H9 (cell line): ENCODE measurements around the gene PTPRN2. TPM values are rescaled to one million over a fixed set of nuclear protein-coding genes. Genes with fewer than 3 reads are reported as not detected.

Source experiments
- DNase-seq: peaks from one replicate; pipeline ENCODE4 v3.0.0-alpha.2; 2017
- H2AFZ ChIP-seq: one replicate; pipeline ENCODE4 v1.6.1; 2013; ENCODE audit warnings: mild to moderate bottlenecking, low read length, control low read depth, moderate library complexity
- H2AK5ac ChIP-seq: 2 replicates; pipeline ENCODE4 v1.6.1; 2013; ENCODE audit warnings: low read length, control low read depth, mixed read lengths; ENCODE audit not compliant: insufficient read length
- H2BK120ac ChIP-seq: one replicate; pipeline ENCODE4 v1.6.1; 2013; ENCODE audit warnings: low read depth, mild to moderate bottlenecking, low read length, control low read depth, inconsistent platforms; ENCODE audit not compliant: poor library complexity, severe bottlenecking
- H2BK12ac ChIP-seq: 2 replicates; pipeline ENCODE4 v1.6.1; 2013; ENCODE audit warnings: low read length, control low read depth, mixed read lengths, low read depth; ENCODE audit not compliant: insufficient read length
- H2BK15ac ChIP-seq: 2 replicates; pipeline ENCODE4 v1.6.1; 2013; ENCODE audit warnings: low read depth, low read length, control low read depth
- H2BK20ac ChIP-seq: one replicate; pipeline ENCODE4 v1.6.1; 2013; ENCODE audit warnings: low read depth, mild to moderate bottlenecking, low read length, control low read depth, inconsistent platforms; ENCODE audit not compliant: poor library complexity, severe bottlenecking
- H2BK5ac ChIP-seq: 2 replicates; pipeline ENCODE4 v1.6.1; 2013; ENCODE audit warnings: low read length, control low read depth, mixed read lengths; ENCODE audit not compliant: insufficient read length
- H3K14ac ChIP-seq: 2 replicates; pipeline ENCODE4 v1.6.1; 2013; ENCODE audit warnings: low read length, control low read depth; ENCODE audit not compliant: insufficient read depth
- H3K18ac ChIP-seq: 2 replicates; pipeline ENCODE4 v1.6.1; 2013; ENCODE audit warnings: low read depth, mild to moderate bottlenecking, mixed read lengths, low read length, control low read depth; ENCODE audit not compliant: insufficient read length
- H3K23ac ChIP-seq: 2 replicates; pipeline ENCODE4 v1.6.1; 2013; ENCODE audit warnings: low read length, control low read depth, mixed read lengths, low read depth; ENCODE audit not compliant: insufficient read length
- H3K23me2 ChIP-seq: 2 replicates; pipeline ENCODE4 v1.6.1; 2013; ENCODE audit warnings: low read depth, mild to moderate bottlenecking, mixed read lengths, low read length, control low read depth; ENCODE audit not compliant: insufficient read length, poor library complexity, severe bottlenecking
- H3K27ac ChIP-seq: 2 replicates; pipeline ENCODE4 v1.5.1; 2013; ENCODE audit warnings: low read length, control low read depth, mixed read lengths, low read depth; ENCODE audit not compliant: insufficient read length
- H3K27me3 ChIP-seq: 2 replicates; pipeline ENCODE4 v1.6.1; 2013; ENCODE audit warnings: low read length, control low read depth, inconsistent platforms; ENCODE audit not compliant: insufficient read depth
- H3K4ac ChIP-seq: 2 replicates; pipeline ENCODE4 v1.6.1; 2013; ENCODE audit warnings: low read depth, mild to moderate bottlenecking, control low read depth, inconsistent platforms, low read length, moderate library complexity
- H3K4me1 ChIP-seq: 2 replicates; pipeline ENCODE4 v1.6.1; 2013; ENCODE audit warnings: low read length, control low read depth, inconsistent platforms; ENCODE audit not compliant: insufficient read depth
- H3K4me2 ChIP-seq: 2 replicates; pipeline ENCODE4 v1.6.1; 2013; ENCODE audit warnings: low read length, control low read depth, mixed read lengths; ENCODE audit not compliant: insufficient read length, insufficient read depth
- H3K56ac ChIP-seq: 2 replicates; pipeline ENCODE4 v1.6.1; 2013; ENCODE audit warnings: low read depth, mild to moderate bottlenecking, mixed read lengths, low read length, control low read depth; ENCODE audit not compliant: insufficient read length
- H3K79me1 ChIP-seq: 2 replicates; pipeline ENCODE4 v1.6.1; 2013; ENCODE audit warnings: low read depth, mild to moderate bottlenecking, moderate library complexity, low read length, control low read depth, inconsistent platforms; ENCODE audit not compliant: insufficient read depth, poor library complexity, severe bottlenecking
- H3K79me2 ChIP-seq: 2 replicates; pipeline ENCODE4 v1.6.1; 2013; ENCODE audit warnings: low read length, control low read depth, inconsistent platforms; ENCODE audit not compliant: insufficient read depth
- H3K9ac ChIP-seq: 2 replicates; pipeline ENCODE4 v1.6.1; 2013; ENCODE audit warnings: low read length, control low read depth, mixed read lengths; ENCODE audit not compliant: insufficient read length; ENCODE audit errors: extremely low read depth
- H3K9me3 ChIP-seq: one replicate; pipeline ENCODE4 v1.6.1; 2013; ENCODE audit warnings: low read depth, low read length, inconsistent platforms; ENCODE audit not compliant: control insufficient read depth
- H3T11ph ChIP-seq: one replicate; pipeline ENCODE4 v1.6.1; 2013; ENCODE audit warnings: mild to moderate bottlenecking, low read length, control low read depth, inconsistent platforms
- H4K20me1 ChIP-seq: one replicate; pipeline ENCODE4 v1.6.1; 2013; ENCODE audit not compliant: control insufficient read depth, insufficient read length, insufficient read depth
- H4K5ac ChIP-seq: 2 replicates; pipeline ENCODE4 v1.6.1; 2013; ENCODE audit warnings: low read depth, mild to moderate bottlenecking, mixed read lengths, low read length, control low read depth; ENCODE audit not compliant: insufficient read length
- H4K8ac ChIP-seq: replicated peaks from 2 replicates; pipeline ENCODE4 v1.6.1; 2013; ENCODE audit warnings: low read length, control low read depth, mixed read lengths, low read depth; ENCODE audit not compliant: insufficient read length
- H4K91ac ChIP-seq: 2 replicates; pipeline ENCODE4 v1.6.1; 2013; ENCODE audit warnings: low read depth, mild to moderate bottlenecking, moderate library complexity, mixed read lengths, low read length, control low read depth; ENCODE audit not compliant: insufficient read length
- H3K27ac Mint-ChIP-seq, 3 experiments: 2 replicates in 2 of 3; 3 replicates in 1 of 3; pipeline ENCODE4 v1.8.0; 2020 to 2021; ENCODE audit warnings: mixed read lengths in 3 of 3, mild to moderate bottlenecking in 1 of 3, moderate library complexity in 1 of 3
- H3K27me3 Mint-ChIP-seq: 2 replicates; pipeline ENCODE4 v1.8.0; 2021; ENCODE audit warnings: low read depth, mild to moderate bottlenecking, moderate library complexity, mixed read lengths
- H3K36me3 Mint-ChIP-seq, 3 experiments: 2 replicates in 2 of 3; 3 replicates in 1 of 3; pipeline ENCODE4 v1.8.0; 2020 to 2021; ENCODE audit warnings: low read depth in 3 of 3, mixed read lengths in 3 of 3; ENCODE audit not compliant: insufficient read depth in 1 of 3
- H3K4me1 Mint-ChIP-seq, 2 experiments: 2 replicates each; pipeline ENCODE4 v1.8.0; 2020; ENCODE audit warnings: mixed read lengths in 2 of 2
- H3K4me3 Mint-ChIP-seq, 2 experiments: 2 replicates in 1 of 2; 3 replicates in 1 of 2; pipeline ENCODE4 v1.8.0; 2020 to 2021; ENCODE audit warnings: mild to moderate bottlenecking in 2 of 2, mixed read lengths in 2 of 2, moderate library complexity in 1 of 2
- H3K9me3 Mint-ChIP-seq, 2 experiments: 2 replicates in 1 of 2; 3 replicates in 1 of 2; pipeline ENCODE4 v1.8.0; 2020; ENCODE audit warnings: mild to moderate bottlenecking in 2 of 2, mixed read lengths in 2 of 2, moderate library complexity in 1 of 2
- WGBS: extraction: QIAGEN DNeasy Blood & Tissue Kit; methylation state at CpG from one replicate; pipeline ENCODE4 v1.1.7; 2013; ENCODE audit warnings: missing lambda C conversion rate, low lambda C conversion rate, mixed read lengths; ENCODE audit not compliant: insufficient read length; ENCODE audit errors: extremely low coverage; 5-methylcytosine and 5-hydroxymethylcytosine counted together
- total RNA-seq: library from RNA; stranded (reverse); gene quantifications from 2 replicates; pipeline ENCODE4 v1.2.1, GENCODE V29; 2021
- TF ChIP-seq, protein P1 (sequence below): fragments of 200-600 bp; sonication (generic); conservative IDR thresholded peaks from 3 replicates; pipeline ENCODE4 v1.8.0; 2021; ENCODE audit warnings: antibody characterized with exemption, mild to moderate bottlenecking

PTPRN2 gene
- total RNA-seq, 1 experiment from 2014 or later: 5.2 TPM

DNA sequence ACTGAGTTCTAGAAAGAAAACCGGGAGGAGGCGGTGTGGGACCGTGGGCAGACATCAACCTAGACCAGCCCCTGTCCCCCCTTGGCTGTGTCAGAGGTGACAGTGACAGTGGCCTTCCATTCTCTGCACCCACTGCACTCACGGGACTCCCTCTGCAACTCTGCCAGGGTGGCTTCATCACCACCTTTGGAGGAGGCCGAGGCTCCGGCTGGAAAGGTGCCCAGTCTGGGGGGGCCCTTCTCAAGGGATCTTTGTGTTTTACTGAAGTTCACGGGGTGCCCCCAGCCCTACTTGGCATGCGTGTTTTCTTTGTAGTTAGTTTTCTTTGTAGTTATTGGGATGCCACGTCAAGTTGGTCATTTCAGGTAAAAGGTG, 833.2 kb downstream of the PTPRN2 start:
- H3K79me2 ChIP-seq: no peaks in the 10 kb centered on the region
- no peaks in the 10 kb centered on the region for H3K23me2 ChIP-seq
- no peak overlapping the region for H2BK20ac ChIP-seq
- Mint-ChIP-seq H3K36me3 (no peaks in the 10 kb centered on the region), H3K27ac (no peak overlapping the region), H3K9me3 (no peaks in the 10 kb centered on the region), H3K4me3 (no peak overlapping the region), H3K27me3 (peaks cover 14% of the 10 kb centered on the region), H3K4me1 (peaks cover 0 to 8% of the 10 kb centered on the region in 2 experiments; a peak in 2 of 4 replicates)
- H3K56ac ChIP-seq: no peak overlapping the region
- H3K9me3 ChIP-seq: no peaks in the 10 kb centered on the region
- no peak overlapping the region for H3K4ac ChIP-seq
- H2BK120ac ChIP-seq: no peak overlapping the region
- no peak overlapping the region for H3K9ac ChIP-seq
- TF ChIP-seq, protein P1, sequence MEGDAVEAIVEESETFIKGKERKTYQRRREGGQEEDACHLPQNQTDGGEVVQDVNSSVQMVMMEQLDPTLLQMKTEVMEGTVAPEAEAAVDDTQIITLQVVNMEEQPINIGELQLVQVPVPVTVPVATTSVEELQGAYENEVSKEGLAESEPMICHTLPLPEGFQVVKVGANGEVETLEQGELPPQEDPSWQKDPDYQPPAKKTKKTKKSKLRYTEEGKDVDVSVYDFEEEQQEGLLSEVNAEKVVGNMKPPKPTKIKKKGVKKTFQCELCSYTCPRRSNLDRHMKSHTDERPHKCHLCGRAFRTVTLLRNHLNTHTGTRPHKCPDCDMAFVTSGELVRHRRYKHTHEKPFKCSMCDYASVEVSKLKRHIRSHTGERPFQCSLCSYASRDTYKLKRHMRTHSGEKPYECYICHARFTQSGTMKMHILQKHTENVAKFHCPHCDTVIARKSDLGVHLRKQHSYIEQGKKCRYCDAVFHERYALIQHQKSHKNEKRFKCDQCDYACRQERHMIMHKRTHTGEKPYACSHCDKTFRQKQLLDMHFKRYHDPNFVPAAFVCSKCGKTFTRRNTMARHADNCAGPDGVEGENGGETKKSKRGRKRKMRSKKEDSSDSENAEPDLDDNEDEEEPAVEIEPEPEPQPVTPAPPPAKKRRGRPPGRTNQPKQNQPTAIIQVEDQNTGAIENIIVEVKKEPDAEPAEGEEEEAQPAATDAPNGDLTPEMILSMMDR: no peak
- H4K20me1 ChIP-seq: no peaks in the 10 kb centered on the region
- no peak overlapping the region for H4K8ac ChIP-seq
- no peaks in the 10 kb centered on the region for H3K79me1 ChIP-seq
- no CpG with 5 or more reads among the region's 9 CpGs for whole genome bisulfite sequencing
- H2AK5ac ChIP-seq: no peak overlapping the region
- no peak overlapping the region for H3K18ac ChIP-seq
- no peak overlapping the region for H4K5ac ChIP-seq
- H3K4me2 ChIP-seq: no peak overlapping the region
- no peak overlapping the region for H2BK12ac ChIP-seq
- no peak overlapping the region for H2BK15ac ChIP-seq
- H2AFZ ChIP-seq: no peak overlapping the region
- H2BK5ac ChIP-seq: no peak overlapping the region
- no peak overlapping the region for H3T11ph ChIP-seq
- H3K27me3 ChIP-seq: no peaks in the 10 kb centered on the region
- no peak overlapping the region for H3K23ac ChIP-seq
- H3K27ac ChIP-seq: no peak overlapping the region
- H3K4me1 ChIP-seq: no peaks in the 10 kb centered on the region
- H4K91ac ChIP-seq: no peak overlapping the region
- DNase-seq: no peak
- H3K14ac ChIP-seq: no peak overlapping the region
